GM19099 (cell line): ENCODE data around the gene SDK1.

ENCODE experiments used
- POLR2A ChIP-seq: IDR thresholded peaks from 3 replicates; pipeline ENCODE4 v1.6.1; 2011; ENCODE audit warnings: low read depth; ENCODE audit not compliant: insufficient read length; ENCODE audit errors: extremely low read depth

The SDK1 gene

DNA sequence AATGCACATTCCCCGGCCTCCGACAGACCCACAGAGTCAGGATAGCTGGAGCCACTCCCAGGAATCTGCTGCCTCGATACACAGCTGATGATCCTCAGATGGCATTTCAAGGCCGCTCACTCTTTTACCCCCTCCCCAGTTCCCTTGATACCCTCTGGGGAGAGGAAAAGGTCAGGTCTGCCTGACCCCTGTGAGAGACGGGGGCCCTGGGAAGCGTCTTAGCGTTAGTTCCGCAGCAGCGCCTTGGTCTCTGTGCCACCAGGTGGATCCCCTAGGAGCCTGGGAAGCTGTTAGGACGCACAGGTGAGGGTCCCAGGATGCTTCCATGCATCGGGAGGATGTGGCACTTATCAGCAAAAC lies 960.5 kb downstream of the SDK1 start:
- TF ChIP-seq POLR2A: no peak

DNA sequence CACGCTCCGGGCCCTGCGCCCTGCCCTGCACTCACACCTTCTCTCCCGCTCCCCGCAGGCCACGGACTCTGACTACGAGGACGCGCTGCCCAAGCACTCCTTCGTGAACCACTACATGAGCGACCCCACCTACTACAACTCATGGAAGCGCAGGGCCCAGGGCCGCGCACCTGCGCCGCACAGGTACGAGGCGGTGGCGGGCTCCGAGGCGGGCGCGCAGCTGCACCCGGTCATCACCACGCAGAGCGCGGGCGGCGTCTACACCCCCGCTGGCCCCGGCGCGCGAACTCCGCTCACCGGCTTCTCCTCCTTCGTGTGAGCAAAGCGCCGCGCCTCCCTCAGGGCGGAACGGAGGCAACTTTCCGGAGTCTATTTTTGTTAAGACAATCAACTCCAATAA lies 964.0 kb downstream of the SDK1 start:
- TF ChIP-seq POLR2A: no peak

DNA sequence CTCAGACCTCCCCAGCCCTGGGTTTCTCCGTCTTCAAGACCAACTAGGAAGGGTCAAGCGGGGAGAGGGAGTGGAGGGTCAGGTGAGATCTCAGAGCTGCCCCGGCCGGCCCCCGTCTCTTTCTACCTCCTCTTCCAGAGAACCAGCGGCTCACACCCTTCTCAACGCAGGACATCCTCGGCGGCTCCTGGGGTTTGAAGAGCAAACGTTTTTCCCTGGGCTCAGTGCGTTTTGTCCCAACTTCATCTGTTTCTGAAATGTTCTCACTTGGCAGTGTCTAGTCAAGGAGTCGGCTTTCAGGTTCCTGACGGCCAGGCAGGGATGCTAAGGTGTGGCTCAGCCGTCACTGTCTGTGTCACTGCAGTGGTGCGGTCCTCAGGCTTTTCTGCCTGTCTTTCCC lies 964.6 kb downstream of the SDK1 start:
- TF ChIP-seq POLR2A: no peak

DNA sequence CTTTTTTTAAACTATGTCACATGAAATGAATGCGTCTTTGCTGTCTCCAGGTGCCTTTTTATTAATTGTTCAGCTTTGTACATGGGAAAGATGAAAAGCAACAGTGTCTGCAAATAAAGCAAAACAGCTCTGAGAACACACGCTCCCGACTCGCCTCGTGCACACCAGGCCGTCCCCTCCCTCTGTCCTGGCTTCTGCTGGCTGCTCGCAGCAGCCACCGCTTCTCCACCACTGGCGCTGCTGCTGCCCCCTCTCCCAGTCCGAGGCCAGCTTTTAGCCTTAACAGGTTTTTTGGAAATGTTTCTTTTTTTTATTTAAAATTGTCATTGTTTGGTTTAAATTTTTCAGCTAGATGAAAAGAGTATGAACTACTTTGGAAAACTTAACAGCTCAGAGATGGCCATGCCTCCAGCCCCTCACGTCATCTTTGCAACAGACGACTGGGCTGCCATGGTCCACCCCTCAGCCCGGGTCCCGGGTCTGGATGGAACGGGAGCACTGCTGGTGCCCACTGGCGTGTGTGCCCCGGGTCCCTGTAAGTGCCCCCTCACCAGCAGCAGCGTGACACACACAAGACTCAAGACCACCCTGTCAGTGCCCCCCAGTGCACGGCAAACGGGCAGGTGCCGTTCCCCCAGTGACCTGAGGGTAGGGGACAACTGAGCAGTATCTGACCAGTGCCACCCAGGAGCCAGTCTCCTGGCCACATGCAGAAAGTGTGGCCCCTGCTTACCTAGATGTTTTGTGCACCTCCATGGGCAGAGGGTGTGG lies 965.4 kb downstream of the SDK1 start:
- TF ChIP-seq POLR2A: no peak

DNA sequence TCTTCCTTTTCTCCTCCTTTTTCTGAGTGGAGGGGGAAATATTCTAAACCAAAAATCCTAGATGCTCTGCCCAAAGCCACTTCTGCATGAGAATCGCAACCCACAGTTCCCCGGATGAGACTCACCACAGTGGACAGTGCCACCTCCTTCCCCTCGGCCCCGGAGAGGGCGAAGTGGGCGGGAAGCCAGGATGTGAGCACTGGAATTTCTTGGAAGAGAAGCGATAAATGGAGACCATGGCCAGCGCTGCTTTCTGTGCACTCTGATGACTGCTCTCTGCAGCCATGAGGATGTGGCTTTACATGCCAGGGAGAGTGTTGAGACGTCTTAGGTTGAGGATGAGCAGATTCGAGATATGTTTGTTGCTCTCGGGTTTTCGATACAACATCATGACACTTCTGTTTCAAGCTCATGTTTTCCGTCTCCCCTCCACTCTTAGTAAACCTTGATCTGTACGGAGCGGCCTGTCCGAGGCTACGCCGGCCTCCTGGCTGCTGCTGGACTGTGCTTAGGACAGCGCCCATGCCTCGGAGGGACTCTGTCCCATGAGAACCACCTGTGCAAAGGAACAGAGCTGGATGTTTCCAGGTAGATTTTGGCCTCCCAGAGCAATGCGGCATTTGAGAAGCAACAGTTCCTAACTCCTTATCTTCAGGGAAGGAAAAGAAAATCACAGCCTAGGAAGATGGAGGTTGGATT lies 966.4 kb downstream of the SDK1 start:
- TF ChIP-seq POLR2A: no peak

DNA sequence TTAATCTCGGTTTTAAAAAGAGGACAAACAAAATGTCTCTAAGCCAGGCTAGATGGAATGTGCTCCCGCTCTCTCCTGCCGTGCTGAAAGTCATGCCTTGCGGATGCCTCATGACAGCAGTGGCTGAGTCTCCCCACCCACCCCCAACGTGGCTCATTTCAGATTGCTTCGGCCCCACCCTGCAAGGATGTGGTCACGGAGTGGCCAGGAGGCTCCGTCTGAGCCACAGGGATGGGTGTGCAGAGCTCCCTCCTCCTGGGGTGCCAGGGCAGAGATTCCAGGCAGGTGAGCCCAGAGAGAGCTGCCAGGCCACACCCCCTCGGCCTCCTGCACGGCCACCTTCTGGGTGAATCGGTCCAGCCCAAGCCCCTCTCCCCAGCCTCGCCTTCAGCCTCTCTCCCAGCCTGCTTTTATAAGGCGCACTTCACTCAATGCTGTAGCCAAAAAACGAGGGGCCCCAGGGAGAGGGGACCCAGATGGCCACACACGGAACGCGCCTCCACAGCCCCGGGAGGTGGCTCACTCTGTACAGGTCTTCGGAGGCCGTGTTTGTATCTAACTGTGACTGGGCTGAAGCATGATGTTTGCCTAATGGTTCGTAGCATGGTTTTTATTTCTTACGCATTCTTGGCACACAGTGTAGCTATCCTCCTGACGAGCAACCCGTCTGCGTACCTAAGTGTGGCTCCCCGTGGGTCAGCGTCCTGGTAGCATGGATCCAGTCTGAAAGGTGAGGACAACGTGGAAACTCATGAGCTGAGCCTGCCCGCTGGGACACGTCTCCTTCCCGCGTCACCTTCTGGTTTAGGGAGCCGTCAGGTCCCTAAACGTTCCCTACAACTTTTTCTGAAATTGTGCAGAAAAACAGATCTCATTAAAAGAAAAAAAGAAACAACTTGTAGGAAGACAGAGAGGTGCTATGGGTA lies 967.3 kb downstream of the SDK1 start:
- no peak for TF ChIP-seq POLR2A

DNA sequence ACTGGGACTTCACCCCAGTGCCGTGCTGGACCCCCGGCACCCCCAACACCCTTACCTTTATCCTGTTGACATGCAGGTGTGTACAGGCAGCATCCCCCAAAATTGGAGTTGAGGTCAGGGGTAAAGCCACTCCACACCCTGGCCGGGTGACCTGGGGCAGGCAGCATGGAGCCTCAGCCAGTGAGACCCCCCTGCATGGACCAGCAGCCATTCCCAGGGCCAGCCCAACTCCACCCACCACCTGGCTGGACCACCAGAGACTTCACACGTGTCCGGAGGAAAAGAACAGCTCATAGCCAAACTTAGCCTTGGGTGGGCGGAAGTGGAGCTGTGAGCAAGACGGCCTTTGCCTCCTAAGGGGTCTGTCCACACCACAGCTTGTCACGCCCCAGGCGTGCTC lies 968.0 kb downstream of the SDK1 start:
- TF ChIP-seq POLR2A: no peak

DNA sequence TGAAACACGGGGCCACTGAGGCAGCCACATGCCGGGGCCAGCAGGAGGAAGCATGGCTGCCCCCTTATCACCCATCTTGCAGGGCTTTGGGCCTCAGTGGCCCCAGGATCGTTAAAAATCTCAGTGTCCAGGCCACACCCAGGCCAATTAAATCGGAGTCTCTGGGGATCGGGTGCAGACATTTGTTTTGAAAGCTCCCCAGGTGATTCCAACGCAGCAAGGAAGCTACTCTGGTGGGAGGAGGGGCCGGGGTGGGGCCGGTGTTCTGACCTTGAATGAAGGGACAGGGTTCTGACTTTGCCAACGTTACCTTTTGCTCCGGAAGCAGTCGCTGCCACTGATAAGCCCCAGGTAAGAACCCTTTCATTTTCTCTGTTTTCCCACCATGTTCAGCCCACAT lies 968.7 kb downstream of the SDK1 start:
- no peak for TF ChIP-seq POLR2A

DNA sequence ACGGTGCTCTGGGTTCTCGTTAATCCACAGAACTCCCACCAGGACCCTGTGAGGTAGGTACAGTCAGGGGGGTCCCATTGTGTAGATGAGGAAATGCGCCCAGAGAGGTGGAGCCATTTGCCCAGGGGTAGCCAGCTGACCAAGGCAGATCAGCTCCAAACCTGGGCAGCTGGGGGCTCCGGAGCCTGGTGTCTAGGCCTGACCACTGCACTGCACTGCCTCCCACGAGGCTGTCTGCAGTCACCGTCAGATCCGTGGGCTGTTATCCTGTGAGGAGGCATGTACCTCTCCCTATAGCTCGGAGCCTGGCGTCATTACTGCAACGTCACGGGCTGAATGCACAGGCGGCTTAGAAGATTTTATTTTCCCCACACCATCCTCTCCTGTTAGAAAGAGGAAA lies 969.2 kb downstream of the SDK1 start:
- TF ChIP-seq POLR2A: no peak

DNA sequence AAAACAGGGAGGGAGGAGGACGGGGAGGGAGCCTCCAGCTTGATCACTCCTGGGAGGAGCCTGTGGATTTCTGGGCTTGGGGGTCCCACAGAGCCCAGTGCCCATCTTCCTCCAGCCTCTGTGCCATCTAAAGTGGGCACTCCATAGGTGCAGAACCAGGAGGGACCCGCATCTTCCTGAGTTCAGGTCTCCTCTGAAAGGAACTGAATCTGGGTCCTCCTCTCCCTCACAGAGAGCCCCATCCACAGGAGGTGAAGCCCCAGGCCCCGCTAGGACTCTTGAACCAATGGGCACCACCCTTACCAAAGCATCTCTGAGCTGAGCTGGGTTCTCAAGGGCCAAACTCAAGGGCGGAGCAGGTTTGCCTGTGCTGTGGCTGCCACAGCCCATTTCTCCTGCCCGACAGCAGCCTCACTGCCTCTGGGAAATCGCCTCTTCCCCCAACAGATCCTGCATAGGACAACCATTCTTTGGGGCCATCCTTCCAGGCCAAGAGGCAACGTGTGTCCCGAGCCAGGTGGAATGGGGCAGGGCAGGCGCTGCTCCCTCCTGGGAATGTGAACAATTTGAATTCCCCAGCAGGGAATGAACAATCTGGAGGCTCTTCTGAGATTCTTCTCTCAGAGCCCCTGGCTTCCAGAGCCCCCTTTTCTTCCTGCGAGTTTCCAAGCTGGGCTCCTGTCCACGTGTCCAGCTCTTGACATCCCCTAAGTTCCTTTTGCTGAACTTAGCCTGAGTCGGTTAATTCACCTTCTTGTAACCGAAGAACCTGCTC lies 970.1 kb downstream of the SDK1 start:
- no peak for TF ChIP-seq POLR2A

DNA sequence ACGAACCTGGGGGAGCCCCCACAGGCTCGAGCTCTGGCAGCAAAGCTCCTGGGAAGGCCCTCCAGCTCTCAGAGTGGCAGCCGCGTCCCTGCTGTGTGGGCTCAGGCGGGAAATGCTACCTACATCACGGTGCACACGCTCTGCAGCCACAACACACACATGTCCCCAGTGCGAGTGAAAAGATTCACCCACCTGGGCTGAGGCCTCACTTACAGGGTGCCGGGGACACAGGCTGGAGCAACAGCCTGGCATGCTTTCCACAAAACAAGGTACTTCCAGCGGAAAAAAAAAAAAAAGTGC lies 970.6 kb downstream of the SDK1 start:
- no peak for TF ChIP-seq POLR2A

DNA sequence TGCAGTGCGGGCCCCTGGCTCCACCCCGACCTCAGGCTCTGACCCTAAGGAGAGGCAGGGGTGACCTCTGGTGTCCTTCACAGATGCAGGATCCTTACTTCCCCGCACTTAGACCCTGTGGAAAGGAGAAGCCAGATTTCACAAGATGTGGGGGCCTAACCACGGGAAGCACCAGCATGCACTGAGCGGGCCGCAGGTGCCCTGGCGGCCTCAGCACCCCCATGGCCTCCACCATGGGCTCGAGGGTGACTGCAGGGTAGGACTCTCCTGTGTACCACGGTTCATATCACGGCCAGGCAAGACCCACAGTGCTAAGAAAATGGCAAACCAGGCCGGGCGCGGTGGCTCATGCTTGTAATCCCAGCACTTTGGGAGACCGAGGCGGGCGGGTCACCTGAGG lies 971.1 kb downstream of the SDK1 start:
- no peak for TF ChIP-seq POLR2A

DNA sequence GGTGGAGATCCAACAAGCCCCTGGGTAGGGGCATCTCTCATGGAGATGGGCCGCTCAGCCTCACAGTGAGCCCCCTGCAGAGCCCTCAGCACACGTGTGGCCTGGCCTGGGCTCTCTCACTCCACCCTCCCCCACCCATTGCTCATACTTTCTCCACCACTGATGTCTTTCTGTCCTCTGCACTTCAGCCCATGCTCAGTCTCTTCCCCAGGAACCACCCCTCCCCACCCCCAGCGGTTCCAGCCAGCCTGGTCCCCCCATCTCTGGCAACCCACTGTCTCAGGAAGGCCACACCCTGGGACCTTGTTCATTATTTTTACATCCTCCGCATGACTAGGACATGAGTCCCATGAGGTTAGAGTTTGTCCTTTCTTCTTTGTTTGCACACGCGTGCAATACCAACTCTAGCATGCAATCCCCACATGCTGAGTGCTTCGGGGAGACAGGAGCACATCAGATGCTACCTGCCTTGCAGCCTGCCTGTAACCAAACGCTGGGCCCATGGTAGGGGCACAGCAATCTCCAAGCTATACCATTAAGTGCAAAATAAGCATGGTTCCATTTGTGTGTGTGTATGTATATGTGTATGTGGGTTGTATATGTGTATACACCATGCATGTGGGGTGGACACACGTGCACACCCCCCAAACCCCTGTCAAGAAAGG lies 972.6 kb downstream of the SDK1 start:
- TF ChIP-seq POLR2A: no peak

DNA sequence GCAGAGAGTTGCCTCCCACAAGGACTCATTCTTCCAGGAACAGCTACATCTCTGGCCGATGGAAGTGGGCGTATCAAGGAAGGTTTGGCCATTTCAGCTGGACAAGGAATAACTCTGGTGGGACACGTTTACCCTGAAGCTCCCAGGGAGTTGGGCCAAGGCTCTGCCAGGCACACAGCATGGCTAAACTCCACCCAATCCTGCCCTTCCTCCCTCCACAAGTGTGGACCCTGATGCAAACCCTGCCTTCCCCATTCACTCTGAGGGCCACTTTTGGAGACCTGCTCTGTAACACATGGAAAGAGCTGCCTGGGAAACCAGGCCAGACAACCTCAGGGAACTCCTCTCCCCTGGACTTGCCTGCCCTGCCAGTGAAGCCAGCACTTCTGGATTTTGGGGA lies 973.2 kb downstream of the SDK1 start:
- no peak for TF ChIP-seq POLR2A
